ENCODE data around the gene TBC1D30.

Gene TBC1D30

GRCh38 chr12:64912516-64913255 is 88.2 kb downstream of the TBC1D30 start:
- peak; percentile 17 for DNase-seq (ENCODE audit: low read depth)

GRCh38 chr12:64915242-64915641 is 90.8 kb downstream of the TBC1D30 start:
- DNase-seq (ENCODE audit: low read depth), result no peak

GRCh38 chr12:64916411-64917261 is 92.2 kb downstream of the TBC1D30 start:
- DNase-seq (ENCODE audit: low read depth), result no peak

- no peak for DNase-seq (ENCODE audit: low read depth)
Observed at GRCh38 chr12:64918344-64918743, 93.9 kb downstream of the TBC1D30 start.

- DNase-seq (ENCODE audit: low read depth), result no peak
Observed at GRCh38 chr12:64918801-64919200, 94.4 kb downstream of the TBC1D30 start.

GRCh38 chr12:64922853-64923252 is 98.4 kb downstream of the TBC1D30 start:
- DNase-seq (ENCODE audit: low read depth), result no peak

- no peak for DNase-seq (ENCODE audit: low read depth)
Observed at GRCh38 chr12:64923536-64923935, 99.1 kb downstream of the TBC1D30 start.
